Endothelial cell of umbilical vein (primary cell): ENCODE measurements around the gene CD44. TPM values are rescaled to one million over a fixed set of nuclear protein-coding genes. Genes with fewer than 3 reads are reported as not detected.

Experiments
- BruUV-seq: library from RNA; stranded (reverse); fragments of 400-500 nt; replicated peaks from 2 replicates; lab custom pipeline; 2021; lab: Mats Ljungman, UMichigan
- CTCF ChIA-PET: fragments of 300-600, 350-600 bp; sonication (Branson Sonifier 250); formaldehyde crosslinking; loops from one replicate; lab custom pipeline; 2021; ENCODE audit warnings: antibody characterized with exemption, inconsistent platforms; lab: Charles Lee
- POLR2A ChIA-PET: fragments of 300-600, 350-600 bp; sonication (Branson Sonifier 250); formaldehyde crosslinking; loops from one replicate; lab custom pipeline; 2021; ENCODE audit warnings: antibody characterized with exemption, inconsistent platforms; lab: Charles Lee
- DNase-seq: peaks from one replicate; pipeline ENCODE4 v3.0.0-alpha.2; 2011; ENCODE audit warnings: low read depth, low spot score
- FAIRE-seq: peaks from 2 replicates; lab custom pipeline; 2011; peaks lifted over from hg19 to GRCh38; lab: Jason Lieb, UNC
- H2AFZ ChIP-seq: 2 replicates; pipeline ENCODE4 v1.6.0; 2012; ENCODE audit warnings: low read depth, low read length, control low read depth, inconsistent platforms
- H3K27ac ChIP-seq: 2 replicates; pipeline ENCODE4 v1.5.1; 2011; ENCODE audit warnings: low read depth, mild to moderate bottlenecking, control low read depth, low read length, moderate library complexity; ENCODE audit not compliant: insufficient read depth
- H3K27me3 ChIP-seq, 2 experiments: 2 replicates each; pipeline versions ENCODE4 v1.6.0 to v1.6.1; 2011; ENCODE audit warnings: low read length in 2 of 2, mixed read lengths in 1 of 2; ENCODE audit not compliant: control insufficient read depth in 2 of 2, insufficient read depth in 2 of 2
- H3K36me3 ChIP-seq, 2 experiments: 2 replicates in 1 of 2; 3 replicates in 1 of 2; pipeline ENCODE4 v1.5.1; 2011; ENCODE audit warnings: low read length in 2 of 2, mild to moderate bottlenecking in 1 of 2, moderate library complexity in 1 of 2; ENCODE audit not compliant: control insufficient read depth in 2 of 2, insufficient read depth in 2 of 2; ENCODE audit errors: extremely low read depth in 1 of 2
- H3K4me1 ChIP-seq: 3 replicates; pipeline ENCODE4 v1.5.1; 2011; ENCODE audit warnings: mild to moderate bottlenecking, low read length; ENCODE audit not compliant: control insufficient read depth, insufficient read depth; ENCODE audit errors: extremely low read depth
- H3K4me2 ChIP-seq: 2 replicates; pipeline ENCODE4 v1.6.1; 2011; ENCODE audit warnings: low read length, control low read depth, mixed read lengths; ENCODE audit not compliant: insufficient read depth
- H3K4me3 ChIP-seq, 3 experiments: fragments of 200-600 bp in 1 of 3; sonication (generic), shearing (Covaris generic) in 1 of 3; replicated peaks in 1 of 3; 2 replicates each; pipeline ENCODE4 v1.5.1; 2011 to 2016; ENCODE audit warnings: control low read depth in 3 of 3, low read length in 3 of 3, mild to moderate bottlenecking in 2 of 3, inconsistent platforms in 1 of 3, low read depth in 1 of 3, moderate library complexity in 1 of 3; ENCODE audit not compliant: insufficient read depth in 1 of 3
- H3K79me2 ChIP-seq: 2 replicates; pipeline ENCODE4 v1.6.0; 2012; ENCODE audit warnings: low read length, inconsistent platforms; ENCODE audit not compliant: control insufficient read depth, insufficient read depth
- H3K9ac ChIP-seq: replicated peaks from 2 replicates; pipeline ENCODE3; 2011; ENCODE audit warnings: low read length, control low read depth; ENCODE audit not compliant: insufficient read depth; ENCODE audit errors: extremely low read depth
- H3K9me1 ChIP-seq: replicated peaks from 3 replicates; pipeline ENCODE4 v1.6.0; 2011; ENCODE audit warnings: mild to moderate bottlenecking, low read length; ENCODE audit not compliant: control insufficient read depth, insufficient read depth; ENCODE audit errors: extremely low read depth
- H3K9me3 ChIP-seq: replicated peaks from 2 replicates; pipeline ENCODE4 v1.5.1; 2012; ENCODE audit warnings: low read length, inconsistent platforms; ENCODE audit not compliant: control insufficient read depth, insufficient read depth
- H4K20me1 ChIP-seq: replicated peaks from 2 replicates; pipeline ENCODE3; 2011; ENCODE audit warnings: mild to moderate bottlenecking, low read length; ENCODE audit not compliant: control insufficient read depth, insufficient read depth; ENCODE audit errors: extremely low read depth
- CTCF ChIP-seq, 2 donors: IDR thresholded peaks; 1 replicate in 1 of 2; 2 replicates in 1 of 2; pipeline ENCODE4 v1.5.1; 2011; ENCODE audit warnings: low read length in 2 of 2, mild to moderate bottlenecking in 2 of 2, moderate library complexity in 2 of 2, control low read depth in 1 of 2, inconsistent platforms in 1 of 2, low read depth in 1 of 2; ENCODE audit not compliant: insufficient read depth in 1 of 2; ENCODE audit errors: extremely low read depth in 1 of 2
- EZH2 ChIP-seq: IDR thresholded peaks from 2 replicates; pipeline ENCODE4 v1.6.1; 2012; ENCODE audit warnings: borderline replicate concordance, low read depth, mild to moderate bottlenecking, moderate library complexity, low read length, inconsistent platforms; ENCODE audit not compliant: severe bottlenecking
- FOS ChIP-seq: IDR thresholded peaks from 2 replicates; pipeline ENCODE4 v1.6.1; 2011; ENCODE audit warnings: mild to moderate bottlenecking, low read length, moderate library complexity, borderline replicate concordance; ENCODE audit not compliant: insufficient read depth
- GATA2 ChIP-seq: IDR thresholded peaks from 2 replicates; pipeline ENCODE4 v1.7.0; 2011; ENCODE audit warnings: low read depth, mild to moderate bottlenecking, moderate library complexity, mixed read lengths, low read length; ENCODE audit not compliant: insufficient read length, insufficient read depth
- JUN ChIP-seq: IDR thresholded peaks from 2 replicates; pipeline ENCODE4 v1.6.1; 2011; ENCODE audit warnings: borderline replicate concordance, low read depth; ENCODE audit not compliant: insufficient read length, insufficient read depth
- MAX ChIP-seq: IDR thresholded peaks from 2 replicates; pipeline ENCODE4 v1.6.1; 2011; ENCODE audit not compliant: insufficient read depth, insufficient read length
- MYC ChIP-seq: IDR thresholded peaks from one replicate; pipeline ENCODE4 v1.6.1; 2011; ENCODE audit warnings: mild to moderate bottlenecking, low read depth, low read length
- POLR2A ChIP-seq: IDR thresholded peaks from 2 replicates; pipeline ENCODE4 v1.6.1; 2012; ENCODE audit warnings: low read depth, mild to moderate bottlenecking, control low read depth, low read length
- POLR2AphosphoS5 ChIP-seq: IDR thresholded peaks from 2 replicates; pipeline ENCODE4 v1.6.1; 2012; ENCODE audit warnings: low read depth, mild to moderate bottlenecking, control low read depth, low read length, moderate library complexity; ENCODE audit not compliant: insufficient read depth
- dilution Hi-C: fragments of 300-500 bp; cut with MboI; formaldehyde crosslinking; loops from one replicate; pipeline ENCODE4 v1.15.0; 2019; ENCODE audit warnings: low sequenced_read_pairs; ENCODE audit not compliant: extremely low pct_ligation_motif_present
- intact Hi-C: fragments of 100-400 bp; cut with micrococcal nuclease; formaldehyde crosslinking; loops from one replicate; pipeline ENCODE4 v1.10.0; 2022
- polyA plus RNA-seq, 4 experiments: library from polyadenylated mRNA; depleted of rRNA in 3 of 4; stranded (reverse) in 3 of 4; unstranded in 1 of 4; fragments of >200 nt; gene quantifications; 2 replicates each; pipeline versions ENCODE4 v1.2.1 to v1.2.3, GENCODE V29; 2011 to 2012; ENCODE audit warnings: missing spikeins in 1 of 4
- total RNA-seq: library from RNA; stranded (reverse); gene quantifications from 2 replicates; pipeline ENCODE4 v1.2.3, GENCODE V29; 2021

Gene CD44
- total and polyA plus RNA-seq, 2 donors (not counting 3 experiments of a cell fraction or from before 2014, with no cell fraction given), result 25.5 to 26.3 TPM

DNA sequence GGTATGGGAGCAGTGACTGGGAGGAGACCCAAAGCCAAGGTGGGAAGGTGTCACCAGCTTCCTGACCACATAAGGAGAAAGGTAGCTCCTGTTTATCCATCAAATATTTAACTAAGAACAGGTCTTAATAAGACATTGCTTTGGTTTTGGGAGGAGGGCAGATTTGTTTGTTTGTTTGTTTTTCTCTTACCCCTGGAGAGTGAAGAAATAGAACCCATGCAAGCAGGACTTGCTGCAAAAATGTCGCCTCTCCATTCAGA is 26.2 kb upstream of the CD44 start:
- Histone ChIP-seq H4K20me1 (no peaks in the 10 kb centered on the region), H3K27me3 (peaks cover 0 to 3% of the 10 kb centered on the region in 2 experiments), H3K9me1 (no peaks in the 10 kb centered on the region), H2AFZ (no peak overlapping the region), H3K9me3 (no peaks in the 10 kb centered on the region), H3K4me3 (no peak overlapping the region), H3K79me2 (no peaks in the 10 kb centered on the region), H3K4me2 (no peak overlapping the region), H3K4me1 (peaks cover 15% of the 10 kb centered on the region), H3K36me3 (no peaks in the 10 kb centered on the region), H3K27ac (no peak overlapping the region), H3K9ac (no peak overlapping the region)
- ChIA-PET POLR2A (no interaction called here), CTCF (no interaction called here)
- DNase-seq (no peak), FAIRE-seq (no peak)
- dilution Hi-C loops (no loop called here), intact Hi-C loops (no loop called here)
- BruUV-seq, result no TSS peak
- TF ChIP-seq GATA2 (no peak), FOS (no peak), EZH2 (no peak), POLR2A (no peak), MAX (no peak), MYC (no peak), CTCF (IDR thresholded peaks at IDR 0.05; ENCODE audit: extremely low read depth in 1 of 2, insufficient read depth in 1 of 2, low read depth in 1 of 2, low read length in 2 of 2) (no peak), JUN (no peak), POLR2AphosphoS5 (no peak)
